H9 (cell line): ENCODE measurements around the gene HS6ST3. TPM values are rescaled to one million over a fixed set of nuclear protein-coding genes. Genes with fewer than 3 reads are reported as not detected.

Experiments
- DNase-seq: peaks from one replicate; pipeline ENCODE4 v3.0.0-alpha.2; 2017
- H2AFZ ChIP-seq: one replicate; pipeline ENCODE4 v1.6.1; 2013; ENCODE audit warnings: mild to moderate bottlenecking, low read length, control low read depth, moderate library complexity
- H2AK5ac ChIP-seq: 2 replicates; pipeline ENCODE4 v1.6.1; 2013; ENCODE audit warnings: low read length, control low read depth, mixed read lengths; ENCODE audit not compliant: insufficient read length
- H2BK120ac ChIP-seq: one replicate; pipeline ENCODE4 v1.6.1; 2013; ENCODE audit warnings: low read depth, mild to moderate bottlenecking, low read length, control low read depth, inconsistent platforms; ENCODE audit not compliant: poor library complexity, severe bottlenecking
- H2BK12ac ChIP-seq: 2 replicates; pipeline ENCODE4 v1.6.1; 2013; ENCODE audit warnings: low read length, control low read depth, mixed read lengths, low read depth; ENCODE audit not compliant: insufficient read length
- H2BK15ac ChIP-seq: 2 replicates; pipeline ENCODE4 v1.6.1; 2013; ENCODE audit warnings: low read depth, low read length, control low read depth
- H2BK20ac ChIP-seq: one replicate; pipeline ENCODE4 v1.6.1; 2013; ENCODE audit warnings: low read depth, mild to moderate bottlenecking, low read length, control low read depth, inconsistent platforms; ENCODE audit not compliant: poor library complexity, severe bottlenecking
- H2BK5ac ChIP-seq: 2 replicates; pipeline ENCODE4 v1.6.1; 2013; ENCODE audit warnings: low read length, control low read depth, mixed read lengths; ENCODE audit not compliant: insufficient read length
- H3K14ac ChIP-seq: 2 replicates; pipeline ENCODE4 v1.6.1; 2013; ENCODE audit warnings: low read length, control low read depth; ENCODE audit not compliant: insufficient read depth
- H3K18ac ChIP-seq: 2 replicates; pipeline ENCODE4 v1.6.1; 2013; ENCODE audit warnings: low read depth, mild to moderate bottlenecking, mixed read lengths, low read length, control low read depth; ENCODE audit not compliant: insufficient read length
- H3K23ac ChIP-seq: 2 replicates; pipeline ENCODE4 v1.6.1; 2013; ENCODE audit warnings: low read length, control low read depth, mixed read lengths, low read depth; ENCODE audit not compliant: insufficient read length
- H3K23me2 ChIP-seq: 2 replicates; pipeline ENCODE4 v1.6.1; 2013; ENCODE audit warnings: low read depth, mild to moderate bottlenecking, mixed read lengths, low read length, control low read depth; ENCODE audit not compliant: insufficient read length, poor library complexity, severe bottlenecking
- H3K27ac ChIP-seq: 2 replicates; pipeline ENCODE4 v1.5.1; 2013; ENCODE audit warnings: low read length, control low read depth, mixed read lengths, low read depth; ENCODE audit not compliant: insufficient read length
- H3K27me3 ChIP-seq: 2 replicates; pipeline ENCODE4 v1.6.1; 2013; ENCODE audit warnings: low read length, control low read depth, inconsistent platforms; ENCODE audit not compliant: insufficient read depth
- H3K4ac ChIP-seq: 2 replicates; pipeline ENCODE4 v1.6.1; 2013; ENCODE audit warnings: low read depth, mild to moderate bottlenecking, control low read depth, inconsistent platforms, low read length, moderate library complexity
- H3K4me1 ChIP-seq: 2 replicates; pipeline ENCODE4 v1.6.1; 2013; ENCODE audit warnings: low read length, control low read depth, inconsistent platforms; ENCODE audit not compliant: insufficient read depth
- H3K4me2 ChIP-seq: 2 replicates; pipeline ENCODE4 v1.6.1; 2013; ENCODE audit warnings: low read length, control low read depth, mixed read lengths; ENCODE audit not compliant: insufficient read length, insufficient read depth
- H3K56ac ChIP-seq: 2 replicates; pipeline ENCODE4 v1.6.1; 2013; ENCODE audit warnings: low read depth, mild to moderate bottlenecking, mixed read lengths, low read length, control low read depth; ENCODE audit not compliant: insufficient read length
- H3K79me1 ChIP-seq: 2 replicates; pipeline ENCODE4 v1.6.1; 2013; ENCODE audit warnings: low read depth, mild to moderate bottlenecking, moderate library complexity, low read length, control low read depth, inconsistent platforms; ENCODE audit not compliant: insufficient read depth, poor library complexity, severe bottlenecking
- H3K79me2 ChIP-seq: 2 replicates; pipeline ENCODE4 v1.6.1; 2013; ENCODE audit warnings: low read length, control low read depth, inconsistent platforms; ENCODE audit not compliant: insufficient read depth
- H3K9ac ChIP-seq: 2 replicates; pipeline ENCODE4 v1.6.1; 2013; ENCODE audit warnings: low read length, control low read depth, mixed read lengths; ENCODE audit not compliant: insufficient read length; ENCODE audit errors: extremely low read depth
- H3K9me3 ChIP-seq: one replicate; pipeline ENCODE4 v1.6.1; 2013; ENCODE audit warnings: low read depth, low read length, inconsistent platforms; ENCODE audit not compliant: control insufficient read depth
- H3T11ph ChIP-seq: one replicate; pipeline ENCODE4 v1.6.1; 2013; ENCODE audit warnings: mild to moderate bottlenecking, low read length, control low read depth, inconsistent platforms
- H4K20me1 ChIP-seq: one replicate; pipeline ENCODE4 v1.6.1; 2013; ENCODE audit not compliant: control insufficient read depth, insufficient read length, insufficient read depth
- H4K5ac ChIP-seq: 2 replicates; pipeline ENCODE4 v1.6.1; 2013; ENCODE audit warnings: low read depth, mild to moderate bottlenecking, mixed read lengths, low read length, control low read depth; ENCODE audit not compliant: insufficient read length
- H4K8ac ChIP-seq: replicated peaks from 2 replicates; pipeline ENCODE4 v1.6.1; 2013; ENCODE audit warnings: low read length, control low read depth, mixed read lengths, low read depth; ENCODE audit not compliant: insufficient read length
- H4K91ac ChIP-seq: 2 replicates; pipeline ENCODE4 v1.6.1; 2013; ENCODE audit warnings: low read depth, mild to moderate bottlenecking, moderate library complexity, mixed read lengths, low read length, control low read depth; ENCODE audit not compliant: insufficient read length
- H3K27ac Mint-ChIP-seq, 3 experiments: 2 replicates in 2 of 3; 3 replicates in 1 of 3; pipeline ENCODE4 v1.8.0; 2020 to 2021; ENCODE audit warnings: mixed read lengths in 3 of 3, mild to moderate bottlenecking in 1 of 3, moderate library complexity in 1 of 3
- H3K27me3 Mint-ChIP-seq: 2 replicates; pipeline ENCODE4 v1.8.0; 2021; ENCODE audit warnings: low read depth, mild to moderate bottlenecking, moderate library complexity, mixed read lengths
- H3K36me3 Mint-ChIP-seq, 3 experiments: 2 replicates in 2 of 3; 3 replicates in 1 of 3; pipeline ENCODE4 v1.8.0; 2020 to 2021; ENCODE audit warnings: low read depth in 3 of 3, mixed read lengths in 3 of 3; ENCODE audit not compliant: insufficient read depth in 1 of 3
- H3K4me1 Mint-ChIP-seq, 2 experiments: 2 replicates each; pipeline ENCODE4 v1.8.0; 2020; ENCODE audit warnings: mixed read lengths in 2 of 2
- H3K4me3 Mint-ChIP-seq, 2 experiments: 2 replicates in 1 of 2; 3 replicates in 1 of 2; pipeline ENCODE4 v1.8.0; 2020 to 2021; ENCODE audit warnings: mild to moderate bottlenecking in 2 of 2, mixed read lengths in 2 of 2, moderate library complexity in 1 of 2
- H3K9me3 Mint-ChIP-seq, 2 experiments: 2 replicates in 1 of 2; 3 replicates in 1 of 2; pipeline ENCODE4 v1.8.0; 2020; ENCODE audit warnings: mild to moderate bottlenecking in 2 of 2, mixed read lengths in 2 of 2, moderate library complexity in 1 of 2
- CTCF ChIP-seq: fragments of 200-600 bp; sonication (generic); conservative IDR thresholded peaks from 3 replicates; pipeline ENCODE4 v1.8.0; 2021; ENCODE audit warnings: antibody characterized with exemption, mild to moderate bottlenecking
- WGBS: extraction: QIAGEN DNeasy Blood & Tissue Kit; methylation state at CpG from one replicate; pipeline ENCODE4 v1.1.7; 2013; ENCODE audit warnings: missing lambda C conversion rate, low lambda C conversion rate, mixed read lengths; ENCODE audit not compliant: insufficient read length; ENCODE audit errors: extremely low coverage; 5-methylcytosine and 5-hydroxymethylcytosine counted together
- total RNA-seq: library from RNA; stranded (reverse); gene quantifications from 2 replicates; pipeline ENCODE4 v1.2.1, GENCODE V29; 2021

Gene HS6ST3
- total RNA-seq, 1 experiment from 2014 or later, result 0.44 TPM

- H3K9me3 Mint-ChIP-seq, result no peaks in the 10 kb centered on the region
- Histone ChIP-seq H3K56ac (no peak overlapping the region), H2BK15ac (no peak overlapping the region), H3T11ph (no peak overlapping the region), H4K91ac (no peak overlapping the region), H3K27me3 (no peaks in the 10 kb centered on the region), H3K79me2 (no peaks in the 10 kb centered on the region), H3K27ac (no peak overlapping the region), H2BK20ac (no peak overlapping the region), H3K18ac (no peak overlapping the region), H2AFZ (no peak overlapping the region), H4K20me1 (no peaks in the 10 kb centered on the region), H2BK5ac (no peak overlapping the region), H3K79me1 (no peaks in the 10 kb centered on the region), H3K9ac (no peak overlapping the region), H3K4me1 (no peaks in the 10 kb centered on the region), H3K4ac (no peak overlapping the region), H3K4me2 (no peak overlapping the region), H3K23me2 (no peaks in the 10 kb centered on the region), H2BK12ac (no peak overlapping the region), H2AK5ac (no peak overlapping the region), H3K9me3 (no peaks in the 10 kb centered on the region), H4K8ac (no peak overlapping the region), H2BK120ac (no peak overlapping the region), H3K23ac (no peak overlapping the region), H4K5ac (no peak overlapping the region), H3K14ac (no peak overlapping the region)
- no peak for DNase-seq
- no peaks in the 10 kb centered on the region for H3K27me3 Mint-ChIP-seq
- no peak overlapping the region for H3K4me3 Mint-ChIP-seq
- H3K27ac Mint-ChIP-seq, result no peak overlapping the region
- TF ChIP-seq CTCF, result no peak
- WGBS, result no CpG with 5 or more reads among the region's 1 CpG
- H3K4me1 Mint-ChIP-seq, result no peaks in the 10 kb centered on the region
- no peaks in the 10 kb centered on the region for H3K36me3 Mint-ChIP-seq
These were observed 82.2 kb downstream of the HS6ST3 start for GRCh38 chr13:96172066-96172465.
